AG08396 (cell line): Measurements from ENCODE around the gene ITFG2.

Source experiments
- DNase-seq: peaks from one replicate; pipeline ENCODE4 v3.0.0; 2012; ENCODE audit warnings: low spot score, mixed read lengths

The ITFG2 gene

GRCh38 chr12:2795291-2796186, 16.9 kb upstream of the ITFG2 start:
- peak; percentile 94 for DNase-seq

GRCh38 chr12:2796187-2796666, 16.2 kb upstream of the ITFG2 start:
- DNase-seq: peak; percentile 21

GRCh38 chr12:2797721-2798418, 14.6 kb upstream of the ITFG2 start:
- no peak for DNase-seq

GRCh38 chr12:2800046-2800570, 12.4 kb upstream of the ITFG2 start:
- no peak for DNase-seq

- DNase-seq: no peak
Measured at GRCh38 chr12:2801044-2801783, 11.3 kb upstream of the ITFG2 start.

GRCh38 chr12:2803635-2804392, 8.7 kb upstream of the ITFG2 start:
- DNase-seq: no peak

GRCh38 chr12:2804393-2805142, 7.9 kb upstream of the ITFG2 start:
- peak; percentile 77 for DNase-seq

- DNase-seq: no peak
Measured at GRCh38 chr12:2805143-2805520, 7.3 kb upstream of the ITFG2 start.

- DNase-seq: no peak
Measured at GRCh38 chr12:2806700-2807099, 5.8 kb upstream of the ITFG2 start.

- DNase-seq: no peak
Measured at GRCh38 chr12:2811801-2812200, 667 bp upstream of the ITFG2 start.

GRCh38 chr12:2813214-2814185, 1.0 kb downstream of the ITFG2 start:
- peak; percentile 73 for DNase-seq

GRCh38 chr12:2819810-2820209, 7.3 kb downstream of the ITFG2 start:
- DNase-seq: no peak

- no peak for DNase-seq
Measured at GRCh38 chr12:2820432-2820831, 8.0 kb downstream of the ITFG2 start.

- DNase-seq: no peak
Measured at GRCh38 chr12:2823483-2823882, 11.0 kb downstream of the ITFG2 start.

GRCh38 chr12:2824541-2824940, 12.1 kb downstream of the ITFG2 start:
- no peak for DNase-seq

GRCh38 chr12:2825132-2825531, 12.7 kb downstream of the ITFG2 start:
- no peak for DNase-seq

- no peak for DNase-seq
Measured at GRCh38 chr12:2826036-2826435, 13.6 kb downstream of the ITFG2 start.

- no peak for DNase-seq
Measured at GRCh38 chr12:2826721-2827515, 14.4 kb downstream of the ITFG2 start.

GRCh38 chr12:2829275-2829674, 16.8 kb downstream of the ITFG2 start:
- DNase-seq: no peak
